K562 (cell line): Measurements from ENCODE around the gene MKNK1. TPM values are rescaled to one million over a fixed set of nuclear protein-coding genes. Genes with fewer than 3 reads are reported as not detected.
A peak's percentile ranks its signal among the peaks of the same experiment; 100 is the strongest.

Source experiments
- E4F1 ChIP-seq: fragments of 250-450 bp; sonication (Bioruptor Pico); IDR thresholded peaks from 2 replicates; pipeline ENCODE4 v1.5.0; 2021; ENCODE audit warnings: mild to moderate bottlenecking, borderline replicate concordance
- EP400 ChIP-seq: fragments of 450-650 bp; IDR thresholded peaks from 2 replicates; pipeline ENCODE4 v1.6.1; 2017; ENCODE audit warnings: antibody characterized with exemption, mild to moderate bottlenecking, moderate library complexity
- GABPB1 ChIP-seq: sonication (generic); formaldehyde crosslinking; IDR thresholded peaks from 2 replicates; pipeline ENCODE4 v1.8.0; 2022; ENCODE audit warnings: mild to moderate bottlenecking, missing genetic modification reagents
- HCFC1 ChIP-seq: IDR thresholded peaks from 2 replicates; pipeline ENCODE4 v1.6.1; 2012; ENCODE audit warnings: low read depth, low read length, improper control_type of control experiment
- KLF16 ChIP-seq: IDR thresholded peaks from 2 replicates; pipeline ENCODE4 v1.6.1; 2016; ENCODE audit warnings: antibody characterized with exemption
- MED1 ChIP-seq: sonication (generic); formaldehyde crosslinking; IDR thresholded peaks from 2 replicates; pipeline ENCODE4 v1.8.1; 2023; ENCODE audit warnings: missing genetic modification reagents, borderline replicate concordance
- NCOA2 ChIP-seq, 2 experiments: fragments of 450-650 bp; IDR thresholded peaks; 2 replicates each; pipeline ENCODE4 v1.6.1; 2018; ENCODE audit warnings: mild to moderate bottlenecking in 2 of 2, moderate library complexity in 1 of 2; ENCODE audit not compliant: partially characterized antibody in 2 of 2
- NCOR1 ChIP-seq: fragments of 450-650 bp; IDR thresholded peaks from 2 replicates; pipeline ENCODE4 v1.6.1; 2016; ENCODE audit warnings: mild to moderate bottlenecking, moderate library complexity
- SMAD3 ChIP-seq: fragments of 450-650 bp; formaldehyde crosslinking; conservative IDR thresholded peaks from 2 replicates; pipeline ENCODE4 v1.4.0; 2020; ENCODE audit warnings: mild to moderate bottlenecking
- TSHZ1 ChIP-seq: fragments of 250-450 bp; sonication (Bioruptor Pico); IDR thresholded peaks from 2 replicates; pipeline ENCODE4 v1.4.0; 2020; ENCODE audit warnings: mild to moderate bottlenecking, moderate library complexity
- ZHX1 ChIP-seq: fragments of 150-350 bp; conservative IDR thresholded peaks from 2 replicates; pipeline ENCODE4 v1.6.1; 2014; ENCODE audit warnings: low read length
- ZNF445 ChIP-seq: fragments of 250-450 bp; sonication (Bioruptor Pico); IDR thresholded peaks from 2 replicates; pipeline ENCODE4 v1.4.0; 2020; ENCODE audit warnings: low read depth, mild to moderate bottlenecking, moderate library complexity
- polyA plus RNA-seq, 8 experiments: library from polyadenylated mRNA; depleted of rRNA in 4 of 8; stranded (reverse) in 5 of 8; unstranded in 3 of 8; fragments of >200 nt; fragmentation: Nextera tagmentation in 2 of 8; fragmentation: Illumina TruSeq in 1 of 8; extraction: Ambion mirVana in 2 of 8; extraction: Trizol in 1 of 8; gene quantifications; 2 replicates each; pipeline versions ENCODE4 v1.2.1 to v1.2.3, GENCODE V29; 2011 to 2014; ENCODE audit warnings: inconsistent platforms in 1 of 8, missing spikeins in 1 of 8
- total RNA-seq, 7 experiments: library from RNA; depleted of rRNA in 6 of 7; stranded (reverse); fragments of >200 nt in 6 of 7; fragmentation: Illumina TruSeq in 2 of 7; extraction: Trizol in 2 of 7; gene quantifications; 2 replicates each; pipeline versions ENCODE4 v1.2.1 to v1.2.3, GENCODE V29; 2011 to 2021; ENCODE audit warnings: low replicate concordance in 1 of 7
- TF ChIP-seq, protein P1 (sequence below): fragments of 450-650 bp; IDR thresholded peaks from 2 replicates; pipeline ENCODE4 v1.6.1; 2016; ENCODE audit warnings: missing biosample characterization, missing genetic modification characterization
- TF ChIP-seq, protein P2 (sequence below): fragments of 250-450 bp; sonication (Bioruptor Pico); IDR thresholded peaks from 2 replicates; pipeline ENCODE4 v1.4.0; 2020; ENCODE audit warnings: borderline replicate concordance
- TF ChIP-seq, protein P3 (sequence below): fragments of 450-650 bp; formaldehyde crosslinking; IDR thresholded peaks from 2 replicates; pipeline ENCODE4 v1.4.0; 2020; ENCODE audit warnings: mild to moderate bottlenecking

MKNK1 gene
- total and polyA plus RNA-seq, 9 of the 15 experiments (the other 6 are each of a cell fraction or from before 2014, with no cell fraction given) = 27.7 to 51.3 (median 43.7) TPM

DNA sequence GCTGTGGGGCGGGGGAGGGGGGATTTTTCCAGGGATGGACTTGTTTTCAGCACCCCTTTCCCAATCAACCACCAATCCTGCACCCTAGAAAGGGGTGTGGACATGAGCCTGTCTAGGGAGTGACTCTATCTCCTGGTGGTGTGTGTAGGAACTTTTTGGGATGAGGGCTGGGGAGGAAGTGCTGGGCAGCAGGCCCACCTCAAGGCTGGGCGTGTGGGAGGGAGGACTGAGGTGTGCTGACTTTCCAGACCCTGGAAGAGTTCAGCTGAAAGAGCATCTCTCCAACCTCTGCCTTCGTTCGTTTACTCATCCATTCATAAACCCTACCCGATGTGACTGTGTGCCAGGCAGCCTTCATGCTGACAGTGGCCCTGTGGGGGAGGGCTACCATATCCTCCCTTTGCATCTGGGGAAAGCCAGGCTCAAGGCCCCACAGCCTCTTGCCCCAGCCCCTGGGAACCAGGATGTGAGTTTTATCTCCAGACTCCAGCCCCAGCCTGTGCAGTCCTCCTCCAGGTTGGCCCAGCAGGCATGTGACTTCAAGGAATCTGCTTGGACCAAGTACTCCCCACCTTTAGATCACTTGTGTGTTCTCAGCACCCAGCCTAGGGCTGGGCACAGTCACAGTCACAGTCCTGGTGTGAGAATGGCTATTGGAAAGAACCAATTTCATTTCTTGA is 59.4 kb downstream of the MKNK1 start (continued):
- TF ChIP-seq, protein P1, sequence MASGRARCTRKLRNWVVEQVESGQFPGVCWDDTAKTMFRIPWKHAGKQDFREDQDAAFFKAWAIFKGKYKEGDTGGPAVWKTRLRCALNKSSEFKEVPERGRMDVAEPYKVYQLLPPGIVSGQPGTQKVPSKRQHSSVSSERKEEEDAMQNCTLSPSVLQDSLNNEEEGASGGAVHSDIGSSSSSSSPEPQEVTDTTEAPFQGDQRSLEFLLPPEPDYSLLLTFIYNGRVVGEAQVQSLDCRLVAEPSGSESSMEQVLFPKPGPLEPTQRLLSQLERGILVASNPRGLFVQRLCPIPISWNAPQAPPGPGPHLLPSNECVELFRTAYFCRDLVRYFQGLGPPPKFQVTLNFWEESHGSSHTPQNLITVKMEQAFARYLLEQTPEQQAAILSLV (tag) = no peak
- TF ChIP-seq, protein P2, sequence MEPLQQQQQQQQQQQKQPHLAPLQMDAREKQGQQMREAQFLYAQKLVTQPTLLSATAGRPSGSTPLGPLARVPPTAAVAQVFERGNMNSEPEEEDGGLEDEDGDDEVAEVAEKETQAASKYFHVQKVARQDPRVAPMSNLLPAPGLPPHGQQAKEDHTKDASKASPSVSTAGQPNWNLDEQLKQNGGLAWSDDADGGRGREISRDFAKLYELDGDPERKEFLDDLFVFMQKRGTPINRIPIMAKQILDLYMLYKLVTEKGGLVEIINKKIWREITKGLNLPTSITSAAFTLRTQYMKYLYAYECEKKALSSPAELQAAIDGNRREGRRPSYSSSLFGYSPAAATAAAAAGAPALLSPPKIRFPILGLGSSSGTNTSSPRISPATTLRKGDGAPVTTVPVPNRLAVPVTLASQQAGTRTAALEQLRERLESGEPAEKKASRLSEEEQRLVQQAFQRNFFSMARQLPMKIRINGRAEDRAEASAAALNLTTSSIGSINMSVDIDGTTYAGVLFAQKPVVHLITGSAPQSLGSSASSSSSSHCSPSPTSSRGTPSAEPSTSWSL = no peak
- TF ChIP-seq ZNF445 (CRISPR knock-in tag) (no peak), NCOA2 (IDR thresholded peaks at IDR 0.05; ENCODE audit: partially characterized antibody in 2 of 2) (no peak), E4F1 (no peak), TSHZ1 (CRISPR knock-in tag) (no peak), ZHX1 (no peak), GABPB1 (CRISPR knock-in tag) (no peak), KLF16 (peak; percentile 97), MED1 (CRISPR knock-in tag) (no peak), NCOR1 (peak; percentile 99), HCFC1 (peak; percentile 41; the same call in 1 of the 2 replicates), EP400 (no peak), SMAD3 (CRISPR knock-in tag) (peak; percentile 88)
- TF ChIP-seq, protein P3, sequence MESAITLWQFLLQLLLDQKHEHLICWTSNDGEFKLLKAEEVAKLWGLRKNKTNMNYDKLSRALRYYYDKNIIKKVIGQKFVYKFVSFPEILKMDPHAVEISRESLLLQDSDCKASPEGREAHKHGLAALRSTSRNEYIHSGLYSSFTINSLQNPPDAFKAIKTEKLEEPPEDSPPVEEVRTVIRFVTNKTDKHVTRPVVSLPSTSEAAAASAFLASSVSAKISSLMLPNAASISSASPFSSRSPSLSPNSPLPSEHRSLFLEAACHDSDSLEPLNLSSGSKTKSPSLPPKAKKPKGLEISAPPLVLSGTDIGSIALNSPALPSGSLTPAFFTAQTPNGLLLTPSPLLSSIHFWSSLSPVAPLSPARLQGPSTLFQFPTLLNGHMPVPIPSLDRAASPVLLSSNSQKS (CRISPR knock-in tag) = no peak
